ENCODE results near the gene VAV2.

The VAV2 gene

DNA sequence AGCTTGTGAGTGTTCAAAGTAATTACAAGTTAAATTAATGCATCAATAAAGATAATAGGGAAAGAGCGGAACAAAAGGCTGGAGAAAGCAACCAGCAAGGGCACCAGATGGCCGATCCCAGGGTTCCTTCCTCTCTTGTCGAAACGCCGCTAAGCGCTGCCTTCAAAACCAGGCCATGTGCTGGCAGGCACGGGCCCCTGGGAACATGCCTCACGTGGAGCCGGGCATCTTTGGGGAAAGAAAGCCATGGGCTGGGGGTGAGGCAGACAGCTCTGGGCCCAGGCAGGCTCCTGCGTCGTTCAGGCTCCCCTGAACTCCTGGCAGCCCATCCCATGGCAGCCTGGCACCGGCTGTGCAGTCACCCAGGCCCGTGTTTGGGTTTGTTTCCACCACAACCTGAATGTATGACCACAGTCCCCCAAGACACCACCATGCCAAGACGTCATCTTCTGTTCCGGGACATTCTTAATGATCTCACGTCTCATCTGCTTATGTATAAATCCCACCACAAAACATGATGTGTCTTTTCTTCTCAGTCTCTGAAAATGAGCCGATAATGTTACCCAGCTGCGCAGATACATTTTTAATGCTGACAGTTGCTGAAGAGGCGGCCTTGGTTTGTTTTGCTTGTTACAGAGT is 143.5 kb downstream of the VAV2 start:
- no peak for DNase-seq

DNA sequence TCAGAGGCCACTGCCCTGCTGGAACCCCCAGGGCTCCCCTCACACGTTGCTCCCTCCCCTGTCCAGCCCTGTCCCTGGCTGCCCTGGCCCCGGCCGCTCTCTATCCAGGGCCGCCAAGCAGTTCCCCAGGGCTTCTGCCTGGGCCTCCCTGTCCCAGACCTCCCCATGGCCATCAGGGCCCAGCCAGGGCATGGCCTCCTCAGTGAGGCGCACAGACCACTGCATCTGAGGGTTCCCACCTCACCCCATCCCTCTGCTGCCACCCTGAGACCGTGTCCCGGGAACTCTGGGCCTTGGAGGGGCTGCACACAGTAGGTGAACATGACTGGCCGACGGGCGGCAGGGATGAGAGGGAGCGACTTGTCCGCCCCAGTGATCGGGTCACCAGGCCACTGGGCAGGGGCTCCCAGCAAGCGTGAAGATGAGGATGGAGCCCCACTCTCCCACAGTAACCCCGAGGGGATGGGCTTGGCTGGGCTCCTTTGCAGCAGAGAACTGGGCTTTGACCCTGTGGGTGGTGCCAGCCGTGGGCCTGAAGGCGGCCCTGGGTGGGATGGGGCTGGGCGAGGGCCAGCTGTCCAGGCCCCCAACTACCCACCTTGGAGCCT is 145.5 kb downstream of the VAV2 start:
- no peak for DNase-seq

DNA sequence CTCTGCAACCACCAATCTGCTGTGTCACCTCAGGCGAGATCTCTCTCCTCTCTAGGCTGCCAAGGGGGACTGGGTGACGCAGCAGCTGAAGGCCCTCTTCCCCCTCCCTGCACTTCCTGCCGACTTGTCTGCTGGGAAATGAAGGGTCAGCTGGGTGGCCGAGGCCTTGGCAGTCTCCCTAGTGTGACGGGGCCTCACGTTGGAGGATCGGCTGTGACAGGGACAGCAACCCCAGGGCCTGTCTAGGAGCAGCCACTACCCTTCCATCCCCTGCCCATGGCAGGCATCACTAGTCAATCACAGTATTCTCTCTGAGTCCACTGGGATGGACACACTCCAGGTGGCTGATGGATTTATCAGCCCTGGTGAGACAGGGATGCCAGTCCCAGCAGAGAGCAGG is 146.7 kb downstream of the VAV2 start:
- no peak for DNase-seq

DNA sequence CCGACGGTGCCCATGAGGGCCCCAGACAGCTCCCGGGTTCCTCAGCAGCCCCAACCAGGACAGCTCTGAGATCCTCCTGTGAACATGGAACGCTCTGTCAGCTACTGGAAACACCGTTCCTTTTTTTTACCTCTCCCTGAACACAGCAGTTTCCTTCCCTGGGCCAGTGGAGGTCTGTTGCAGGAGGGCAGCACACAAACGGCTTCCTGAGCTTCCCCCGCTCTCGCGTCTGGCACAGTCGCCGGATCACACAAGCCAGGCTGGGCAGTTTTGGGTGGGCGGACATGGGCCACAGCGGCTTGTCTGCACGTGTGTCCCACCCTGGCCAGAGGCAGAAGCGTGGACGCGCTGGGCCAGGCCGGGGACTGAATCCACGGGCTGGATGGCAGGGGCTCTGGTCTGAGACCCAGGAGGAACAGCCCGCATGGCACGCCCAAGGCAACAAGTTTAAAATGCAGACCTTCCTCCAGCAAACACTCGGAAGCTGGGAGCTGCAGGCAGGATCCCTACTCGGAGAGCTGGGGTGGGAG is 147.2 kb downstream of the VAV2 start:
- no peak for DNase-seq

DNA sequence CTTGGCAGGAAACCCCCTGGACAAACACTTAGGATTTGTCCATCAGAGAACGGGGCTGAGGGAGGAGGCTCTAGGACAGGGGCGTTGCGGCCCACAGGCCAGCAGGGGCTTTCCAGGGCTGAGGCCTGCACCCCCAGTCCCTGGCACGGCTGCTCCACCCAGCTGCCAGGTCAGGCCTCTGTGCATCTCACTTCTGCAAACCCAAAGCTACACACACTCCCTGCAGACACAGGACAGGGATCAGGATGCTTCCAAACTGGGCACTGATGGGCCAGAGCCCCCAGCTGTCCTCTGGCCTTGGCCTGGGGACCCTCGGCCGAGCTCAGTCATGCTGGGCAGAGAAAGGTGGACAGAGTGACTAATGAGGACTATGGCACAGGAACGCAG is 147.7 kb downstream of the VAV2 start:
- no peak for DNase-seq

DNA sequence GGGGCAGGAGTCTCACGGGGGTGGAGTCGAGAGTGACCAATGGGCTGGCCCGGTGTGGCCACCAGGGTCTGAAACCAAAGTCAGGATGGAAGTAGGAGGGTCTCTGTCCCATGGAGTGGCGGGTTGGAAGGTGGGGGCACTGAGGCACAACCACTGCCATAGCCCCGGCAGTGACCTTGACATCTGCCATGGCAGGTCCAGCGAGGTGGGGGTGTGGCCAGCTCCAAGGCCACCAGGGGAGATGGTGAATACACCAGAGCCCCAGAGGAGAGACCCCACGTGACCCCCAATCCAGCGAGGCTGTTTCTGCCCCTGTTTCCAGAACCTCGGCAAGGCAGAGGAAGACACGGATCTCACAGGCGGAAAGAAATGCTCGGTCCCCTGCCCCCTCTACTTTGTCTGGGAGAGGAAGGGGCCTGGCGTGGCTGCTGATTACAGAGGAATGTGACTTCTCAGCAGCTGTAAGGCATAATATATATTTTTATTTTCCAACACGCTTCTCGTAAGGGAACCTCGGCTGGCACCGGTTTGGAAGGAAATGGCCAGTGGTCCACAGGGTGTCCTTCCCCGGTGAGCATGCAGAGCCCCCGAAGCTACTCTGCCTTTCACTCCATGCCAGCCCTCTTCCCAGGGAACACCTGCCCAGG is 148.2 kb downstream of the VAV2 start:
- no peak for DNase-seq

DNA sequence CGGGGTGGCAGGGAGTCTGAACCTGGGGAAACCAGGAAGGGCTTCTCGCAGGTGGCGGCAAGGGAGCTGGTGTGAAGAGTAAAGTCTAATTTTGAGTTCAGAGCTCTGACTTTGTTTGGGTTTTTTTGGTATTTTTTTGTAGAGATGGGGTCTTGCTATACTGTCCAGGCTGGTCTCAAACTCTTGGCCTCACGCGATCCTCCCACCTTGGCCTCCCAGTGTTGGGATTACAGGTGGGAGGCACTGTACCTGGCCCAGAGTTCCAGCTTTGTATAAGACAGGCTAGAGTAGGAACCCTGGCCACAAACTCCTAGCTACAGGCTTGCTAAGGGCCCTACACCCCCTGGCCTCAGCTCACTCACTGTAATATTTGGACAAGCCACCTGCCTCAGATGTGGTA is 148.9 kb downstream of the VAV2 start:
- no peak for DNase-seq

DNA sequence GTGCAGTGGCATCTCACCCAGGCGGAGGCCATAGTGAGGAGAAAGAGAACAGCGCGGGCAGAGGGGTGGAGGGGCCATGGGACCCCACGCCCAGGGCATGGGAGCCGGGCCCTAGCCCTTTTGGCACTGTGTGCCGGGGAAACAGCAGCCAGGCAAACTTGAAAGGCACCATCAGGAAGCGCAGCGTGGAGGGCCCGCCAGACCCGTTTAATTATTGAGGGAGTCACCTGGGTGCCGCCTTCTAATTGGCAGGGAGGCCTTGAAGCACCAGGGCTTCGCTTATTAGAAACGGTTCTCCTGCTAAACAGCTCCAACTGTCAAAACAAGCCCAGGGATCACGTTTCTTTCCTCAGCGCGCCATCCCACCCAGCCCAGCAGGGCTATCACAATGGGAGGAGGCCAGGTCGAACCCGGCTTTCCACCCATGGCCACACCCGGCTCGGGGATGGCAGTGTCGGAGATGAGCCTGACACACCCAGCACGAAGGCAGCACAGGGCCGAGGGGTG is 149.3 kb downstream of the VAV2 start:
- no peak for DNase-seq

DNA sequence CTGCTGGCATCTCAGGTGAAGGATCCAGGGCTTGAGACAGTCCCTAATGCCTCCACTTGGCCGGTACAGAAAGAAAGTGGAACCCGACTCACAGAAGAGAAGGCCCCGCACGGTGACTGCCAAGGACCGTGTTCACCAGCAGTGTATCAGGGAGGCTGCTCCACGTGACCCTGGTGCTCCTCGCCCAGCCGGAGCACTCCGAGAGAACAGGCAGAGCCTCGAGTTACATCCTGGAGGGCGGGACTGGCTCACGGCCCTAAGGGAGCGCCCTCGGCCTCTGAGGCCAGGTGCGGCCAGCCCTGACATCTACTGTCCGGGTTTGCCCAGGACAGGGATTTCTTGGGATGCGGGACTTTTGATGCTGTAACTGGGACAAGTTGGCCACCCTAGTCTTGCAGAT is 149.9 kb downstream of the VAV2 start:
- DNase-seq = no peak

DNA sequence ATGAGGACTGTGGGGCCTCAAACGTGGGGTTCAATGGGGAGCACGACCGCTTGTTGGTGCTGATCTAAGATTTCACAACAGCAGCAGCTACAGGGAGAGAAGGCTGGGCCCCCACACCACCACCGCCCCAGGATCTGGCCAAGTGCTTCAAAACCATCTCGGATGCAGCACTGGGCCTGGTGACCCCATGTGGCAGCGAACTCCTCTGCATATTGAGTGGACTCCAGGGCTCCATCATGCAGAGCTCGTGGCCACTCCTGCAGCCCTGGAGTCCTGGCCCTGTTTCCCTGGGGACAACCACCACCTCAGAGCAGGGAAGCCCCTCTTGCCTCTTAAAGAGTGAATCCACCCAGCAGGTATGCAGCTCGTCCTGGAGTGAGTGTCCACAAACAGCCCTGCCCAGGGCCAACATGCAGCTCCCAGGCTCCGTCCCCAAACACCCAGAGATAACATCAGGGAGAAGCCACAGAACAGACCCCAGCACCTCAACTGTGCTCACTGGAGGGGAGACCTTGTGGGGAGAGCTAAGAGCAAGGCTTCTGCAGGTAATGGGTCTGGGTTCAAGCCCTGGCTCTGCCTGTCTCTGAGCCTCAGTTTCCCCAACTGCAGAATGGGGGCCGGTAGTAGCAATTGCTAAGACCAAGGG is 150.8 kb downstream of the VAV2 start:
- DNase-seq = no peak

DNA sequence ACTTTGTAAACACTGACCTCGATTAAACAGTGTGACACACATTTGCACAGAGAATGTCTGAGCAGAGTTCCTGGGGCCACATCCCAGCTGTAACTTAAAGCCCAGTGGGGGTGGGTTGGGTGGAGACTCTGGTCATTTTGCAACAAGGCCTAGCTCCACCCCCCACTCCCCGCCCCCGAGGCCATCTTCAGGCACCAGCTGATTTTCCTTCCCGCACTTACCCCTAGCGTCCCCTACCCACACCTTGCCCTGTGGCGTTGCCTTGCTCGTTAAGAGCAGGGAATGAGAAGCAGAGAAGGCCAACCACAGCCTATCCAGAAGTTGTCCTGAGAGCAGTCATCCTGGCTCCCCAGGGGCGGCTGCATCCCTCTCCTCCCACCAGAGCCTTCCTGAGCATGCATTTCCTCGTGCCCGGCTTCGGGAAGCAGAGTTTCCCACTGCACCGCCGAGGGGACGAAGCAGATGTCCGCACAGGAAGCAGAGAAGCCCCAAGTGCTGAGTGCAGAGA is 152.2 kb downstream of the VAV2 start:
- DNase-seq = no peak

DNA sequence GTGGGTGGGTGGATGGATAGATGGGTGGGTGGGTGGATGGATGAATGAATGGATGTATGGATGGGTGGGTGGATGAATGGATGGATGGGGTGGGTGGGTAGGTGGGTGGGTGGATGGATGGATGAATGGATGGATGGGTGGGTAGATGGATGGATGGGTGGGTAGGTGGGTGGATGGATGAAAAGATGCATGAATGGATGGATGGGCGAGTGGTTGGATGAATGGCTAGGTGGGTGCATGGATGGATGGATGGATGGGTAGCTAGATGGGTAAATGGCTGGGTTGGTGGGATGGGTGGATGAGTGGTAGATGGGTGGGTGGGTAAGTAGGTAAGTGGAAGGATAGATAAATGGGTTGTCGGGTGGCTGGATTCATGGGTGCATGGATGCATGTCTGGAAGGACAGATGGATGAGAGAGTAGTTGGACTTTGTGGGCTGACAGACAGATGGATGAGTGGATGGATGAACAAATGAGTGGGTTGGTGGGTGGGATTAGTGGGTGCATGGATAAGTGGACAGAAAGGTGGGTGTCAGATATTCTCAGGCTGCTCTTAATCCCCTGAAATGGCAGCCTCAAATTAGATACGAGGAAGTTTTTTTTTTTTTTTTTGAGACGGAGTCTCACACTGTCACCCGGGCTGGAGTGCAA is 153.1 kb downstream of the VAV2 start:
- no peak for DNase-seq

DNA sequence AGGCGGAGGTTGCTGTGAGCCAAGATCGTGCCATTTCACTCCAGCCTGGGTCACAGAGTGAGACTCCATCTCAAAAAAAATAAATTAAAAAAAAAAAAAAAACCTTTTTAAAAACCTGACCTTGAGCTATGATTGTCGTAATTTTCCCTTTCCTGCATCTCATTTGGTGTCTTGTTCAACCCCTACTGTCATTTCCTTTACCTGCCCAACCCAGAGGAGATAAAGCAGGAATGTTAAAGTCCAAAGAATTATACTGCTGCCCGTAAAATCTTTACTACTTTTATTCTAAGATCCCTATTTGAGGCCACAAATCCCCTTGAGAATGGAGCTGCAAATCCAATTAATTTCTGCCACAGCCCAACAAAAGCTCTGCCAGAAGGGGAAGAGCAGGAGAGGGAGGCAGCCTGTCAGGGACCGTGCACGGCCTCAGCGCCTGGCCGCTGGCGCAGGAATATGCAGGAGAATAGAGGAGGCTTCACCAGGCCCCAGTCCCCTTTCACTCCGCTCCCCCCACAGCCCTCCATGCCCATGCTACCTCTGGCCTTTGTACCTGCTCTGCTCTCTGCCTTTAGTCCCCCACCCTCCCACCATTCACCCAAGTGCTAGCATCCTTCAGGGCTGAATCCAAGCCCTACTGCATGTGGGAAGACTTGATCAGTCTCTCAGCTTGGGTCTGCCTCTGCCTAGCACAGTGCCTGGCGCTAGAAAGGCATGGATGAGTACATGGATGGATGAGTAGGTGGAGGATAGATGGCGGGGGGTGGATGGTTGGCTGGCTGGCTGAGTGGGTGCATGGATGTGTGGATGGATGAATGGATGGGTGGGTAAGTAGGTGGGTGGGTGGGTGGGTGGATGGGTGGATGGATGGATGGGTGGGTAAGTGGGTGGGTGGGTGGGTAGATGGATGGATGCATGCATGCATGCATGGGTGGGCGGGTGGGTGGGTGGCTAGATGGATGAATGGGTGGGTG is 154.2 kb downstream of the VAV2 start:
- no peak for DNase-seq

DNA sequence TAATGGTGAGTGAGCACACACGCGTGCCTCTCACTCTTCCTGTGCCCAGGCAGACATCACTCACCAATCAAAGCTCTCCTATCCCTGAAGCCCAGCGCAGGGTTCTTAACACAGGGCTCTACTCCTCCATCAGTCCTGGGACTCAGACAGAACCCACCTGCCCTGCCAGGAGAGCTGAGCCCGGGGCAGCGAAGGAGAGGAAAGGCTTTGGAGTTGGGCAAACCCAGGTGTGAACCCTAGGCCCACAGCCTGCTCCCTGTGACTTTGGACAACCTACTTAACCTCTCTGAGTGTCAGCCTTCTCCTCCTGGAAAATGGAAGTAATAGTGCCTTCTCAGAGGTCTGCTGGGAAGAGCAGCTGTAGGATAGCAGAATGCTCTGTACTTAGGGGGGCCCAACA is 155.3 kb downstream of the VAV2 start:
- DNase-seq = no peak

DNA sequence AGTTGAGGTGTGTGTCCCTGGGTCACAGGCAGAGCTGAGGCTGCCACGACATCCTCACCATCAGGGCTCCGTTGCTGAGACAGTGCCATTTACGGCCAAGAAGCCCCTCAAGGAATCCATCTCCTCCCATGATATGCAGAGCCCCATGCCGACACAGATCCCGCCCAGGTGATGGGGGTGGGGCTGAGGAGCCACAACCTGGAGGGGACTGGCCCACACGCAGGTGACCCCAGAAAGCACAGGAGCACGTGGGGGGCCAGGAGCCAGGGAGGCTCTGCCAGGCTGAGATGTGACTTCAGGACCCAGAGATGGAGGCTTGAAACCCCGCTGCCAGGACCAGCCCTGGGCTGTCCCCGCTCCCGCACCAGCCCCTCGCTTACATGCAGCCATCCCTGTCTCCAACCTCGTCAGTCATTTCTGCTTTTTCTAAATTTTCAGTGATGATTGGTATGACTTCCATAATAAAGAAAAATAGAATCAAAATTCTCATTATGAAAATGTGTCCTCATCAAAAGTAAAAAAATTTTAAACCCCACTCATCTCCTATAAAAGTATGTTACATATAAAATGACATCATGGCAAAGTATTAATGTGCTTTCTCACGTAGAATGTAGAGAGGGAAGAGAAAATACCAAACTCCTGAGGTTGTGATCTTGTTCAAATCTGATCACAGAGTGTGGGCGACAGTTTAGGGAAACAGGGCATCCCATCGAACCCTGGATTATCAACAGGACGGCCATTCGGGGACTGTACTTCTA is 155.9 kb downstream of the VAV2 start:
- DNase-seq = no peak

DNA sequence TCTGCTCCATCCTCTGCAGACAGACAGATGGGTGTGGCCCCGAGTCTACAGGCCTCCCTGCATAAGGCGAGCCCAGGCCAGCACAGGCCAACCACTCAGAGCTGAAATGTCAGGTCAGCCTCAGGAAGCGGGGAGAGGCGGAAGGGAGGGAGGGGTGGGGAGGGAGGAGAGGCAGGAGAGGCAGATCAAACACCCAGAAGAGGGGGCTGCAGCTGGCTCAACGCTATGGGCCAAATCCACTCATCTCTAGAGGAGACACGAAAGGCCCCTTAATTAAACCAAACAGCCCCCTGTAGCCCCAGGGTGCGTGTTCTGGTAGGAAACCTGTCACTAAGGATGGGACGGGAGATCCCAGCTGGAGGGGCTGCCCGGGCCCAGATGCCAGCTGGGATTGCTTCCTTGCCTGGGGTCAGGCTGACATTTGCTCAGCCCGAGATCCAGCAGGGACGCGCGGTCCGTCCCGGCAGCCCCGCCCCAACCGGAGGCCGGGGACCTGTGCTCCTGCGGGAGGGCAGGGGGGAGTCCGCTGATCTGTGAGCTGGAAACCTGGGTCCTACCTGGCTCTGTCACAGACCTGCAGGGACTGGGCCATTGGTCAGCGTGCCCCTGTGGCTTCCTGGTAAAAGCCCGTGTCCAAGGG is 156.7 kb downstream of the VAV2 start:
- no peak for DNase-seq

DNA sequence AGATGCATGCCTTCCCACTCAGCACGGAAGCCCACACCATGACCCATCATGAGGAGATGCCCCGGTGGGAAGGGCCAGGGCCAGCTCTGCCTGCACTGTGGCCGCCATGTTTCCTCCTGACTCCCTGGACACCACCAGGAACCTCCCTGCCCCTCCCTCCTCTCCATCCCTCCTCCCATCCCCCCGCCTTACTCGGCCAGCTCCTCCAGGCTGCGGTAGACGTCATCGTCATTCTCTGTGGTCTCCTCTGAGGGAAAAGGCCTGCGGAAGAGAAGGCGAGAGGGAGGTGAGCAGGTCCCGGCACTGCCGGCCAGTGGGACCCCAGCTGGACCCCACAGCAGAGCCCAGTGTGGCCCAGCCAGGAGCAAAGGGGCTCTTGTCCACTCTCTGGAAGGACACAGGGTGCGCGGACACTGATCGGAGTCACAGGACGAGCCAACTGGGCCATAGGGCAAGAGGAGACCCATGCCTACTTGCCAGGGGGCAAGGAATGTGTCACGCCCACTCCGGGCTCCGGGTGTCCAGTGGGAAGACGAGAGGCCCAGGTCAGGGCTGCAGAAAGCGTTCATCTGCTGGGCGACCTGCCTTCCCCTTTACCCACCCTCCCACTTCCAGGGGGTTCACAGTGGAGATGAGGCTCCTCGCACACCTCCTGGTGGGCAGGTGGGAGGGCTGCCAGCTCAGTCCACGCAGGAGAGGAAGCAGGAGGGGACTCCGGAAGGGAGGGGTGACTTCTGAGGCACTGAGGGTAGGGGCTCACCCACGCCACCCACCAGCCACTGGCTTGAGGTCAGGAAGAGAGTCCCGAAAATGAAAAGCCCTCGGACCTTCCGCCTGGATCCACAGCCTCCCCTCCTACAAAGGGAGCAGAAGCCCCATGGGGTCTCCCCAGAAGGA is 157.8 kb downstream of the VAV2 start:
- DNase-seq = no peak

DNA sequence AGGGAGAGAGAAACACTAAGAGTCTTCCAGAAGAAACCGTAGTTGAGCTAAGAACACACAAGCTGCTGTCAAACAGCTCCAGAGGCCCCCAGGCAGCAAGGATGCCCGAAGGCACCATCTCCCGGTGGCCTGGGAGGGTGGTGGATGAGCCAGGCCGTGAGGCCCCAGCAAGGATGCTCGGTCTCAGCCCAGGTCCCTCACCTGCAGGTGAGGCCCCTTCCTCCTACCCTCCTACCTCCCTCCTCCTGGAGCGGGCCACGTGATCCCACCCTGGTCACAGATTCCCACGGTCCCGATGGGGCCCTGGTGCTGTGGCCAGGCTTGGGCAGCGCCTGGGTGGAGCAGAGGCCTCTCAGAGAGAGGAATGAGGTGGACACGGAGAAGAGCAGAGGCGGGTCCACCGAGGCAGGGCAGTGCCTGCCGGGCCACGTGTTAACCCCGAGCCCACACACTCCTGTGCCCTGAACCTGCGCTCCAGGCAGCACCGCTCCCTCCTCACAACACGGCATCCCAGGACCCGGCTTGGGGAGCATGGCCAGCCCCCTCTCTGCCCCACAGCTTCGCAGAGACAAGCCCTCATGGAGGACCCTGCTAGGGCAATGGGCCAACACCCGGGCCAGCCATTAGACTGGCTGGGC is 158.6 kb downstream of the VAV2 start:
- no peak for DNase-seq

DNA sequence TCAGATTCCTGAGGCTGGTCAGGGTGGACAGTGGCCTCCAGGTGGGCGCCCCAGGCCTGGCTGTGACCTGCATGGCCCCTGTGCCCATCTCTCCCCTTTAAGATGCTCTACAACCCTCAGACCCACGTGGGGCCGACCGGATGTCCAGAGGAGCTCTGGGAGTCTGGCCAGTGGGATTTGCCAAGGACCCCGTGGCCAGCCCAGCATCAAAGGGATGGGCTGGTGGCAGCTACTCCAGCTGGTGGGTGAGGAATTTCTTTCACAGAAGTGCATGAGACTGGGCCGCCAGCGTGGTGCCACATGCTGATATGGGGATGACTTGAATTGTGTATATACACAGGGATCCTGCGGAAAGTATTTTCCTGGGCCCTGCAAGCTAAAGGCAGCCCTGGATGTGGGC is 159.2 kb downstream of the VAV2 start:
- no peak for DNase-seq

Data from stimulated activated CD4-positive, alpha-beta T cell treated with anti-CD3 and anti-CD28 coated beads, Interleukin-1b, Interleukin-23, amount 100 ng/mL, for 48 hours (primary cell).